ENCODE measurements around the gene ARHGAP29. TPM values are rescaled to one million over a fixed set of nuclear protein-coding genes. Genes with fewer than 3 reads are reported as not detected.
"Not testable (repeated sequence)": the region's sequence is repeated elsewhere in the genome, so short reads cannot be mapped to it uniquely, and the experiment has no call there.

ARHGAP29 gene
- total and polyA plus RNA-seq, 2 experiments from 2014 or later = 7.4 to 8.1 TPM

DNA sequence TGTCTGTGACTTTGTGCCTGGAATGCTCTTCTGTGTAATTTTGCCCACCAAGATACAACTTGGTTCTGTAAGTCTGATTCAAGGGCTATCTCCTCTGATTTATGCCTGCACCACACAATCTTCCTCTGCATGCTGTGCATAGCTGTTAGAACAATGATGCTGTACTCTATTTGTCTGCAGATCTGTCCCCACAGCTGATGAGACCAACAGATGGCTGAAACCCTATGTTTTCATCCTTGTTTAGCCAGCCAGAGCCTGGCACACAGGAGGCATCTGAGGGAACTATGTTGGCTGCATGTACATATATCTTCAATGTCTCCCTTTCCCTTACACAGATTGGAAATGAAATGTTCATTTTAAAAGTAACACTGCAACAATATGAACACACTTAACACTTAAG lies 58.5 kb downstream of the ARHGAP29 start:
- no peak for DNase-seq (ENCODE audit: low read depth in 1 of 2, low spot score in 1 of 2)
- H3K36me3 ChIP-seq = no peaks in the 10 kb centered on the region
- H3K9me3 ChIP-seq (ENCODE audit: low read depth) = no peaks in the 10 kb centered on the region
- no peak overlapping the region for H3K4me3 ChIP-seq
- no peaks in the 10 kb centered on the region for H3K27me3 ChIP-seq
- H3K27ac ChIP-seq = no peak overlapping the region
- peaks cover 25% of the 10 kb centered on the region for H3K4me1 ChIP-seq (ENCODE audit: low read depth)
- TF ChIP-seq, protein P1, sequence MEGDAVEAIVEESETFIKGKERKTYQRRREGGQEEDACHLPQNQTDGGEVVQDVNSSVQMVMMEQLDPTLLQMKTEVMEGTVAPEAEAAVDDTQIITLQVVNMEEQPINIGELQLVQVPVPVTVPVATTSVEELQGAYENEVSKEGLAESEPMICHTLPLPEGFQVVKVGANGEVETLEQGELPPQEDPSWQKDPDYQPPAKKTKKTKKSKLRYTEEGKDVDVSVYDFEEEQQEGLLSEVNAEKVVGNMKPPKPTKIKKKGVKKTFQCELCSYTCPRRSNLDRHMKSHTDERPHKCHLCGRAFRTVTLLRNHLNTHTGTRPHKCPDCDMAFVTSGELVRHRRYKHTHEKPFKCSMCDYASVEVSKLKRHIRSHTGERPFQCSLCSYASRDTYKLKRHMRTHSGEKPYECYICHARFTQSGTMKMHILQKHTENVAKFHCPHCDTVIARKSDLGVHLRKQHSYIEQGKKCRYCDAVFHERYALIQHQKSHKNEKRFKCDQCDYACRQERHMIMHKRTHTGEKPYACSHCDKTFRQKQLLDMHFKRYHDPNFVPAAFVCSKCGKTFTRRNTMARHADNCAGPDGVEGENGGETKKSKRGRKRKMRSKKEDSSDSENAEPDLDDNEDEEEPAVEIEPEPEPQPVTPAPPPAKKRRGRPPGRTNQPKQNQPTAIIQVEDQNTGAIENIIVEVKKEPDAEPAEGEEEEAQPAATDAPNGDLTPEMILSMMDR (IDR thresholded peaks at IDR 0.05; ENCODE audit: low read depth, low read length) = no peak

DNA sequence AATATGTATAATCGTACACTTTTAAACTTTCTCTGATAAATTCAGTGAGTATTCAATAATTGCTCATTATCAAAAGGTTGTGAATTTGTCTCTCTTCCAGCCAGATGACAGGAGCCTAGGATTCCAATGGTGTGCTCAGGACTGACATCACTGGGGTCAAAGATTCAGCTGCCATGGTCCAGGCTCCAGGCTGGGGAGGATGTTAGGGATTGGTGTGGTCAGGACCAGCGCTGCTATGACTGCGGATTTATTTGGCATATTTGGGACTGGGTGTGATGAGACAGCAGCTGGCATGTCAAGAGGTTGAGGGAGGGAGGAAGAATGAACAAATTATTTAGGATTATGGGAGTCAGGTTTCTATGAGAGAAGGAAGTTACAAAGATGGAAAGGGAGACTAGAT lies 68.3 kb downstream of the ARHGAP29 start:
- Histone ChIP-seq H3K4me3 (no peak overlapping the region), H3K27ac (no peak overlapping the region), H3K36me3 (no peaks in the 10 kb centered on the region), H3K4me1 (ENCODE audit: low read depth) (no peaks in the 10 kb centered on the region), H3K9me3 (ENCODE audit: low read depth) (no peaks in the 10 kb centered on the region), H3K27me3 (no peaks in the 10 kb centered on the region)
- no peak for DNase-seq (ENCODE audit: low read depth in 1 of 2, low spot score in 1 of 2)
- TF ChIP-seq, protein P1 (IDR thresholded peaks at IDR 0.05; ENCODE audit: low read depth, low read length) = no peak

DNA sequence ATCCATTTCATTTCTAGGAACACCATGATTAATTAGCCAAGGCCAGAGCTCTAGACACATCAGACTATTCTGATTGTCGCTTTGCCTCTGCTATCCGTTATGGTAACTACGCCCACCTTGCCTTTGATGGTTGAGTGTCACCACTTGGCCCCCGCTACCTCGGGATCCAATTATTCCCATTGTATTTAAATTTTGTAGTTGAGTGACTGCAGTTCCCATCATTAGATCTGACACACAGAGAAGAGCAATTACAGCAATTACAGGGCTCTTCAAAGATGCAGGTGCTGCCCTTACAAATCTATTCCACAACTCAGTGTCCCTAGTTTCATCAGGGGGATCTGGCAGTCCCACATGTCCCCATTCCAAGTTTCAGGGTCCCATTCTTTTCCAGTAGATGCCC lies 71.5 kb downstream of the ARHGAP29 start:
- Histone ChIP-seq H3K4me3 (no peak overlapping the region), H3K9me3 (ENCODE audit: low read depth) (no peaks in the 10 kb centered on the region), H3K27ac (no peak overlapping the region), H3K27me3 (no peaks in the 10 kb centered on the region), H3K4me1 (ENCODE audit: low read depth) (no peaks in the 10 kb centered on the region), H3K36me3 (no peaks in the 10 kb centered on the region)
- TF ChIP-seq, protein P1 (IDR thresholded peaks at IDR 0.05; ENCODE audit: low read depth, low read length) = no peak
- no peak for DNase-seq (ENCODE audit: low read depth in 1 of 2, low spot score in 1 of 2)

DNA sequence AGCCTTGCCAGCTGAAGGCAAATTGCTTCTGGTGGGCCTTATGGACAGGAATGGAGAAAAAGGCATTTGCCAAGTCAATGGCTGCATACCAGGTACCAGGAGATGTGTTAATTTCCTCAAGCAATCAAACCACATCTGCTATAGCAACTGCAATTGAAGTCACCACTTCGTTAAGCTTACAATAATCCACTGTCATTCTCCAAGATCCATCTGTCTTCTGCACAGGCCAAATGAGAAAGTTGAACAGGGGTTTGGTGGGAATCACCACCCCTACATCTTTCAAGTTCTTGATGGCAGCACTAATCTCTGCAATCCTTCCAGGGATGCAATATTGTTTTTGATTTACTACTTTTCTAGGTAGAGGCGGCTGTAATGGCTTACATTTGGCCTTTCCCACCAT lies 72.5 kb downstream of the ARHGAP29 start:
- not testable (repeated sequence) for H3K27ac ChIP-seq; H3K36me3 ChIP-seq; DNase-seq (ENCODE audit: low read depth in 1 of 2, low spot score in 1 of 2); H3K9me3 ChIP-seq (ENCODE audit: low read depth); H3K4me3 ChIP-seq; H3K4me1 ChIP-seq (ENCODE audit: low read depth); H3K27me3 ChIP-seq

DNA sequence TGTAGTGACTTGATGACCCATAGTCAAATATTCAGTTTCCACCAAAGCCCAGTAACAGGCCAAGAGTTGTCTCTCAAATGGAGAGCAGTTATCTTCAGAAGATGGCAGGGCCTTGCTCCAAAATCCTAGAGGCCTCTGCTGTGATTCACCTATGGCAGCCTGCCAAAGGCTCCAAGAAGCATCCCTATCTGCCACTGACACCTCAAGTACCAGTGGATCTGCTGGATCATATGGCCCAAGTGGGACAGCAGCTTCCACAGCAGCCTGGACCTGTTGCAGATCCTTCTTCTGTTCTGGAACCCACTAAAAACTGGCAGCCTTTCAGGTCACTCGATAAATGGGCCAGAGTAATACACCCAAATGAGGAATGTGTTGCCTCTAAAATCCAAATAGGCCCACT lies 73.3 kb downstream of the ARHGAP29 start:
- H3K4me3 ChIP-seq; H3K4me1 ChIP-seq (ENCODE audit: low read depth); H3K36me3 ChIP-seq; DNase-seq (ENCODE audit: low read depth in 1 of 2, low spot score in 1 of 2); H3K27ac ChIP-seq; H3K9me3 ChIP-seq (ENCODE audit: low read depth); H3K27me3 ChIP-seq: not testable (repeated sequence)

DNA sequence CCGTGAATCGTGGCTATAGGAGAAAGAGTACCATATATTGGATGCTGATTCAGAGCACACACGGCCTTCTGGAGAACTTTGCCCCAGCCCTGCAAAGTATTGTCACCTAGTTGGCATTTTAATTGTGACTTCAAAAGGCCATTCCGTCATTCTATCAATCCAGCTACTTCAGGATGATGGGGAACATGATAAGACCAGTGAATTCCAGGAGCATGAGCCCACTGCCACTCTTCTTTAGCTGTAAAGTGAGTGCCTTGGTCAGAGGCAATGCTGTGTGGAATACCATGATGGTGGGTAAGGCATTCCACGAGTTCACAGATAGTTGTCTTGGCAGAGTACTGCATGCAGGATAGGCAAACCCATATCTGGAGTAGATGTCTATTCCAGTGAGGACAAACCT lies 74.1 kb downstream of the ARHGAP29 start:
- H3K9me3 ChIP-seq (ENCODE audit: low read depth); H3K4me3 ChIP-seq; H3K27me3 ChIP-seq; H3K4me1 ChIP-seq (ENCODE audit: low read depth); H3K27ac ChIP-seq; H3K36me3 ChIP-seq; DNase-seq (ENCODE audit: low read depth in 1 of 2, low spot score in 1 of 2): not testable (repeated sequence)

DNA sequence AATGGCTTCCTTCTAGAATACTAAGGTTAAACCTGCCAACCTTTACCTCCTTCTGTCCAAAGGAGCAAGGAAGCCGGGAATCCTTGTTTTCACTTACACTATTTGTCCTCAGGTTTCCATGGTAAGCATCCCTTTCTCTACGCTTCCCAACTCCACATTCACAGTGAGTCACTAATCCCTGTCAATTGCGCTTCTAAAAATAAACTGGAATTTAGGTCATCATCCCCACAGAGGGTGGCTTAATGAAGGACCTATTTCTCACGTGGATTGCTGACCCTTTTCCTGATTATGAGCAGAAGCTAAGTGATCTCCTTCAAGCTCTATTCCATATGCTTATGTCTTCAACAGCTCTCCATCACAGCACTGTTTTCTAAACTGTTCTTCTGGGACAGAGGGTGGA lies 76.6 kb downstream of the ARHGAP29 start:
- H3K36me3 ChIP-seq = no peaks in the 10 kb centered on the region
- H3K27ac ChIP-seq = no peak overlapping the region
- H3K4me1 ChIP-seq (ENCODE audit: low read depth) = no peaks in the 10 kb centered on the region
- no peaks in the 10 kb centered on the region for H3K27me3 ChIP-seq
- peak in 1 of 2 donors; percentile 78 for DNase-seq (ENCODE audit: low read depth in 1 of 2, low spot score in 1 of 2)
- TF ChIP-seq, protein P1 (IDR thresholded peaks at IDR 0.05; ENCODE audit: low read depth, low read length) = no peak
- H3K4me3 ChIP-seq = no peak overlapping the region
- H3K9me3 ChIP-seq (ENCODE audit: low read depth) = no peaks in the 10 kb centered on the region
